Measurements from ENCODE around the gene NECTIN1.

NECTIN1 gene

DNA sequence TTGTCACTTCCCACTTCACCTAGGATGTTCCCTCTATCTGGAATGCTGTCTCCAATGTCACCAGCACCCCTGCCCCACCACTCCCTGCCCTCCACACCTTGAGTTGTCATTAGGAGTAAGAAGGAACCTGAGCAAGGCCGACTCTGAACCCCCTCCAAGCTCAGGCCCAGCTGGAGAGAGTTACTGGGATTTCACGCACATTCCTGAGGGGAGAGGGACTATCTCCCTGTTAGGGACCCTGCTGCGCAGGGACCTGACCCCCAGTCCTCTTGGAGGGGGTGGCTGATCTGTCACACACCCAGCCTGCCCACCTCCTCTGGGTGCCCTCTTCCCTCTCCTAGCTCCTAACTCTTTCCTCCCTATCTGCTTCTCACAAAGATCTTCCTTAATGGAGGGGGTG, 81.7 kb downstream of the NECTIN1 start:
- no peak overlapping the region for H3K4me3 ChIP-seq (ENCODE audit: low read depth, low read length)
- no peak for DNase-seq (ENCODE audit: low read depth)
- TF ChIP-seq, protein P1, sequence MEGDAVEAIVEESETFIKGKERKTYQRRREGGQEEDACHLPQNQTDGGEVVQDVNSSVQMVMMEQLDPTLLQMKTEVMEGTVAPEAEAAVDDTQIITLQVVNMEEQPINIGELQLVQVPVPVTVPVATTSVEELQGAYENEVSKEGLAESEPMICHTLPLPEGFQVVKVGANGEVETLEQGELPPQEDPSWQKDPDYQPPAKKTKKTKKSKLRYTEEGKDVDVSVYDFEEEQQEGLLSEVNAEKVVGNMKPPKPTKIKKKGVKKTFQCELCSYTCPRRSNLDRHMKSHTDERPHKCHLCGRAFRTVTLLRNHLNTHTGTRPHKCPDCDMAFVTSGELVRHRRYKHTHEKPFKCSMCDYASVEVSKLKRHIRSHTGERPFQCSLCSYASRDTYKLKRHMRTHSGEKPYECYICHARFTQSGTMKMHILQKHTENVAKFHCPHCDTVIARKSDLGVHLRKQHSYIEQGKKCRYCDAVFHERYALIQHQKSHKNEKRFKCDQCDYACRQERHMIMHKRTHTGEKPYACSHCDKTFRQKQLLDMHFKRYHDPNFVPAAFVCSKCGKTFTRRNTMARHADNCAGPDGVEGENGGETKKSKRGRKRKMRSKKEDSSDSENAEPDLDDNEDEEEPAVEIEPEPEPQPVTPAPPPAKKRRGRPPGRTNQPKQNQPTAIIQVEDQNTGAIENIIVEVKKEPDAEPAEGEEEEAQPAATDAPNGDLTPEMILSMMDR (IDR thresholded peaks at IDR 0.05; ENCODE audit: insufficient read depth, low read depth, low read length, missing control alignments) = no peak

DNA sequence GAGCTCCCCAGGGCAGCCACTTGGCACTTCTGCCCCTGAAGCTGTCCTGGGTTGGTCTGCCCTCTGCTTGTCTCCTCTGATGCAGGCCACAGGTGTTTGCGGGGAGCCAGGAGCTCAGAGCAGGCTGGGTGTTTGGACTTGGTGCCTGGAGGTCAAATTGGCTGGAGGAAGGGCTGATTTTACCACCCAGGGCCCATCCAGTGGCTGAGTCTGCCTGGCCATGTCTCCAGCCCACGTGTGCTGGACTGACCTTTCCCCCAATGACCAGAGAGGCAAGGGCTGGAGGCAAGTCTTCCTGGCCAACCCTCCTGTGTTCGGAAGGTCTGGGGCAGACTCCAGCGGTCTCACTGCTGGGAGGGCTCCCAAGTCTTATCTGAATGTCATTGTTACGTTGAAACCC, 84.0 kb downstream of the NECTIN1 start:
- no peak for DNase-seq (ENCODE audit: low read depth)
- H3K4me3 ChIP-seq (ENCODE audit: low read depth, low read length) = no peak overlapping the region
- TF ChIP-seq, protein P1 (IDR thresholded peaks at IDR 0.05; ENCODE audit: insufficient read depth, low read depth, low read length, missing control alignments) = no peak

DNA sequence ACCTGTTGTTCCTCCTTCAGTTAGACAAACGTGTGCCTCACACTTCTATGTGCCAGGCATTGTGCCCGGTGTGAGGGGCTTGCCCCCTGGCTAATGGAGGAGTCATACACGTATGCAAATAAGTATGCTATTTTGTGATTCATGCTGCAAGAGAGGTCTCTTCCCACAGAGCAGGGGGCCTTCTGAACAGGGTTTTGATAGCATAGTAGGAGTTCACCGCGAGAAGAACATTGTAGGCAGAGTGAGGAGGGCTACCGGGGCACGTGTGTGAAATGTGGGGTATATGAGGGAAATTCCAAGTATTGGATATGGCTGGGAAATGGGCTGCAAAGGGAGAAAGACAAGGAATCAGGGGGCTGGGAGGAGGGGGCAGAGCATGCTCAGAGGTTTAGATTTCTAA, 84.5 kb downstream of the NECTIN1 start:
- TF ChIP-seq, protein P1 (IDR thresholded peaks at IDR 0.05; ENCODE audit: insufficient read depth, low read depth, low read length, missing control alignments) = no peak
- DNase-seq (ENCODE audit: low read depth) = no peak
- H3K4me3 ChIP-seq (ENCODE audit: low read depth, low read length) = no peak overlapping the region

DNA sequence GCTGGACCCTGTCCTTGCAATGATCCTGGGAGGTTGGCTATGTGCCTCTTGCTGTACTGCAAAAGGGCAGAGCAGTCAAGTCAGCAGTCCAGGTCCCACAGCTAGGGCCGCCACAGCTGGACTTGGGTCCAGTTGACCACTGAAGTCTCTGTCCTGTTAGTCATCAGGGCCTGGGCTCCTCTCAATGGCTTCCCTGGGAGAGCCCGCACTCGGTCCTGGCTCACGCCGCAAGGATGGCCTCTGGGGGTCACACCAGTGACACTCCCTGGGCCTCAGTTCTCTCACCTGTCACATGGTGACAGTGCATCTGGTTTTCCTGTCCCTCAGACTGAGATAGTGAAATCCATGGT, 85.1 kb downstream of the NECTIN1 start:
- TF ChIP-seq, protein P1 (IDR thresholded peaks at IDR 0.05; ENCODE audit: insufficient read depth, low read depth, low read length, missing control alignments) = no peak
- DNase-seq (ENCODE audit: low read depth) = no peak
- H3K4me3 ChIP-seq (ENCODE audit: low read depth, low read length) = no peak overlapping the region

DNA sequence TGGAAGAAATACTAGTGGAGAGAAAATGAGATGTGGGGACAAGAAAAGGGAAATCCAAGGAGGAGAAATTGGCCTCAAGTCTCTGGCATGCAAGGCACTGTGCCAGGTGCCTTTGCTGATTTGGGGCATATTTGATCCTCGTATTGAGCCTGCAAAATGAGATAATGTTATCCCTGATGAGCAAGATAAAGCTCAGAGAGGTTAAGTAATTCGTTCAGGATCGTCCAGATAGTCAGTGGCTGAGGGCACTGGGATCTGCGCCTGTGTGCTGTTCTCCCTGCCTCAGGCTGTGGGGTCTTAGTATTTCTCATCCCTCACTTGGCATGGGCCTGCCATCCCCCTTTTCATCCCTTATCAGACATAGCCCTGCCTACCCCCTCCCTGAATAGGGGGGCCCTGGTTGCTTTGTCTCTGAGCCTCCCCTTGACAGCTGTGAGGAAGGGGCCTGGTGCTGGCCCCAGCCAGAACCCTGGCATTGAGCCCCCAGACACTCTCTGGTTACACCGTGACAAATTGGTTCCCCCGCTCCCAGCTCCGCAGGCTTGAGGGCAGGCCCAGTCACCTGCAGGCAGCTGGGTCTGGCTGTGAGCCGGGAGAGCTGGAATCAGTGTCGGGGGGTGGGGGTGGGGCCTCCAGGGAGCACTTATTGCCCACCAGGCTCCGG, 85.7 kb downstream of the NECTIN1 start:
- no peak overlapping the region for H3K4me3 ChIP-seq (ENCODE audit: low read depth, low read length)
- TF ChIP-seq, protein P1 (IDR thresholded peaks at IDR 0.05; ENCODE audit: insufficient read depth, low read depth, low read length, missing control alignments) = no peak
- DNase-seq (ENCODE audit: low read depth) = no peak

DNA sequence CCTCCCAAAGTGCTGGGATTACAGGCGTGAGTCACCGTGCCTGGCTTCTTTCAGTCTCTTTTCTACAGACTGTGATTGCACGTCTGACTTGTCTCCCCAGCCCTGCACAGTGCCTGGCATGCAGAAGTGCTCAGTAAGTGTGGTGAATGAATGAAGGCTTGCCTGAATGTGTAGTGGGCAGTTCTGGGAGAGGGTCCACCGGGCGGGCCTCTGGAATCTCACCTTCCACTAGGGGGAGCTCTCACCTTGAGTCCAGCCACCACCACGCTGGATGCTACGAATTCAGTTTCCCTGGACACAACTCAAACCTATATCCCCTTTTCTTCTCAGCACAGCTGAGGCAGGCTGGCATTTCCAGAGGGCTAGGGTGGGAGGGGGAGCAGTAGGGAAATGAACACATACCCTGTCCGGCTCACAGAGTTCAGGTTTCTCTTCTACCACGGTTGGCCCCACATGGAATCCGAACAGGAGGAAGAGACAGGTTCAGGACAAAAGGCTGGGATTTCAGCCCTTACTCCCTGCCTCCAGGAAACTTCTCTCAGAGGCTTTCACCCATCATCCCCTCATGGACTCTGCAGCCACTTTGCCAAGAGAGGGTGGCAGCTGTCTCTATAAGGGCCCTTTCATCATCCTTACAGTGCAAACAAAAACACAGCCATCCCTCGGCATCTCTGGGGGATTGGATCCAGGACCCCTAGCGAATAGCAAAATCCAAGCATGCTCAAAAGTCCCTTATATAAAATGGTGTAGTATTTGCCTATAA, 86.8 kb downstream of the NECTIN1 start:
- TF ChIP-seq, protein P1 (IDR thresholded peaks at IDR 0.05; ENCODE audit: insufficient read depth, low read depth, low read length, missing control alignments) = peak; percentile 71
- DNase-seq (ENCODE audit: low read depth) = peak; percentile 35
- H3K4me3 ChIP-seq (ENCODE audit: low read depth, low read length) = no peak overlapping the region

Data from GM12865 (cell line).